Naive thymus-derived CD8-positive, alpha-beta T cell (primary cell): ENCODE data around the gene OR51B4. TPM values are rescaled to one million over a fixed set of nuclear protein-coding genes. Genes with fewer than 3 reads are reported as not detected.
"Not testable (repeated sequence)": the region's sequence is repeated elsewhere in the genome, so short reads cannot be mapped to it uniquely, and the experiment has no call there.

Experiments
- ATAC-seq, 2 donors: fragments of 150-1000 bp; cut with Tn5 transposase in 1 of 2; sonication (Bioruptor Pico), chemical (Tn5 transposase) in 1 of 2; 1 replicate in 1 of 2; 2 replicates in 1 of 2; pipeline ENCODE4 v1.10.0; 2021; ENCODE audit warnings: mild to moderate bottlenecking in 2 of 2, moderate library complexity in 2 of 2
- POLR2A ChIA-PET: fragments of 350-600 bp; sonication (Branson Sonifier 250); formaldehyde crosslinking; loops from one replicate; lab custom pipeline; 2021; ENCODE audit warnings: antibody characterized with exemption; lab: Charles Lee
- DNase-seq, 10 donors: peaks; one replicate each; pipeline versions ENCODE4 v3.0.0 to v3.0.0-alpha.2; 2020 to 2022
- H3K27ac Mint-ChIP-seq, 10 donors: one replicate each; pipeline ENCODE4 v1.8.0; 2020 to 2022; ENCODE audit warnings: mild to moderate bottlenecking in 10 of 10, mixed read lengths in 10 of 10, moderate library complexity in 4 of 10, inconsistent platforms in 1 of 10
- H3K27me3 Mint-ChIP-seq, 5 donors: one replicate each; pipeline ENCODE4 v1.8.0; 2021 to 2022; ENCODE audit warnings: mixed read lengths in 5 of 5
- H3K36me3 Mint-ChIP-seq, 3 donors: one replicate each; pipeline ENCODE4 v1.8.0; 2020 to 2022; ENCODE audit warnings: mixed read lengths in 3 of 3, mild to moderate bottlenecking in 2 of 3, inconsistent platforms in 1 of 3
- H3K4me1 Mint-ChIP-seq, 4 donors: one replicate each; pipeline ENCODE4 v1.8.0; 2021 to 2022; ENCODE audit warnings: mixed read lengths in 4 of 4
- H3K4me3 Mint-ChIP-seq, 10 donors: one replicate each; pipeline ENCODE4 v1.8.0; 2020 to 2022; ENCODE audit warnings: mild to moderate bottlenecking in 10 of 10, mixed read lengths in 10 of 10, moderate library complexity in 6 of 10, inconsistent platforms in 1 of 10
- H3K9me3 Mint-ChIP-seq, 9 donors: one replicate each; pipeline ENCODE4 v1.8.0; 2020 to 2022; ENCODE audit warnings: mixed read lengths in 9 of 9, mild to moderate bottlenecking in 3 of 9, inconsistent platforms in 1 of 9, moderate library complexity in 1 of 9
- polyA plus RNA-seq, 3 donors: library from polyadenylated mRNA; unstranded; fragments of 300-500 nt; fragmentation: Illumina TruSeq; gene quantifications; one replicate each; pipeline ENCODE4 v1.2.3, GENCODE V29; 2021
- total RNA-seq, 8 experiments: library from RNA in 2 of 8; stranded (reverse) in 2 of 8; gene quantifications; one replicate each; pipeline ENCODE4 v1.2.3 and lab custom pipeline; 2021 to 2026

Gene OR51B4
- total and polyA plus RNA-seq, 5 experiments from 2014 or later: not detected

DNA sequence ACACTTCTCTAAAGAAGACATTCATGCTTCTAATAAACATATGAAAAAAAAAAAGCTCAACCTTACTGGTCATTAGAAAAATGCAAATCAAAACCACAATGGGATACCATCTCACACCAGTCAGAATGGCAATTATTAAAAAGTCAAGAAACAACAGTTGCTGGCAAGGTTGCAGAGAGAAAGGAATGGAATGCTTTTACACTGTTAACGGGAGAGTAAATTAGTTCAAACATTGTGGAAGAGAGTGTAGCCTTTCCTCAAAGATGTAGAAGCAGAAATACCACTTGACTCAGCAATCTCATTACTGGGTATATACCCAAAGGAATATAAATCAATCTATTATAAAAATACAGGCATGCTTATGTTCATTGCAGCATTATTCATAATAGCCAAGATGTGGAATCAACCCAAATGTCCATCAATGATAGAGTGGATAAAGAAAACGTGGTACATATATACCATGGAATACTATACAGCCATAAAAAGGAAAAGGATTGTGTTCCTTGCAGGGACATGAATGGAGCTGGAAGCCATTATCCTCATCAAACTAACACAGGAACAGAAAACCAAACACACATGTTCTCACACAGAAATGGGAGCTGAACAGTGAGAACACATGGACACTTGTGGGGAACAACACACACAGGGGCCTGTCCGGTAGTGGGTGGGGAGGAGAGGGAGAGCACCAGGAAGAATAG is 11.7 kb upstream of the OR51B4 start:
- peaks cover 0 to 11% (median 0%) of the 10 kb centered on the region in 5 donors for H3K27me3 Mint-ChIP-seq
- H3K36me3 Mint-ChIP-seq, DNase-seq, ATAC-seq, H3K4me3 Mint-ChIP-seq, H3K4me1 Mint-ChIP-seq, H3K9me3 Mint-ChIP-seq, POLR2A ChIA-PET, H3K27ac Mint-ChIP-seq: not testable (repeated sequence)

DNA sequence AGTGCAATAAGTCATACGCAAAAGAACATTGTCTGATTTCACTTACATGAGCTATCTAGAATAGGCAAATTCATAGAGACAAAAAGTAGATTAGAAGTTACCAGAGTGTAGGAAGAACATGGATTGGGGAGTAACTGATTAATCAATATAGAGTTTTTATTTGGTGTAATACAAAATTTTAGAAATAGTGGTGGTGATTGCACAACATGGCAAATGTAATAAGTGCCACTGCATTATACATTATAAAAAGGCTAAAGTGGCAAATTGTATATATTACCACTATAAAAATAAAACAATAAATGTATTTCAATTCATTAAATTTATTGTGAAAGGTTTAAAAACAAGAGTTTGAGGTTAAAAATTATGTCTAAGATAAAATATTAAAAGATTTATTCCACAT is 8.7 kb upstream of the OR51B4 start:
- Mint-ChIP-seq H3K27ac (no peak overlapping the region), H3K4me1 (no peaks in the 10 kb centered on the region), H3K27me3 (peaks cover 0 to 15% (median 0%) of the 10 kb centered on the region in 5 donors), H3K9me3 (peaks cover 0 to 7% (median 2%) of the 10 kb centered on the region in 9 donors), H3K4me3 (no peak overlapping the region), H3K36me3 (no peaks in the 10 kb centered on the region)
- ATAC-seq (no peak), DNase-seq (no peak)
- POLR2A ChIA-PET: no interaction called here

DNA sequence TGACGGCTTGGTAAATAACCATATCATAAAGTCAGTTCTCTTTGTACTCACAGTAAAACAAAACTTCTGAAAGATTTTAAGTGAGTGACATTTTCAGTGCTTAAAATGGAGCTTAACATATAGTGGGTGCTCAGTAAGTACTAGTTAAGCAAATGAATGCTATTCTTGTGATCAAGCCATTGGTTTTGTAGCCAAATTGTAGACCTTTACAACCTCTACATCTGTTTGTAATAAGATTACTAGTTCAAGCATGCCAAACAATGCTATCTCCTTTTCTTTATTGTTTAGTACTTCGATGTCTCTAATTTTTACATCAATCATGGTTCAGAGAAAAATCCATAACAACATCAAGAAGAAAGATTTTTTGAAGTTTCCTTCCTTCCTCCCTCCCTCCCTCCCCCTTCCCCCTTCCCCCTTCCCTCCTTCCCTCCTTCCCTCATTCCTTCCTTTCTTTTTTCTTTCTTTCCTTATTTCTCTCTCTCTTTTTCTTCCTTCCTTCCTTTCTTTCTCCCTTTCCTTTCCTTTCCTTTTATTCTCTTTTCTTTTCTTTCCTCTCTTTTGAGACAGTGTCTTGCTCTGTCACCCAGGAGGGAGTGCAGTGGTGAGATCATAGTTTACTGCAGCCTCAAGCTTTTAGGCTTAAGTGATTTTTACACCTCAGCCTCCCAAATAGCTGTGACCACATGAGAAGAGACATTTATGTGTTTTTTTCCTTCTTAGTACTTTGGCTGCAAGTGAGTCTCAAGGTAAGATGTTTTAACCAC is 5.7 kb upstream of the OR51B4 start:
- Mint-ChIP-seq H3K27ac (peak overlapping the region in 1 of 10 donors; percentile 20), H3K4me3 (no peak overlapping the region), H3K4me1 (no peaks in the 10 kb centered on the region), H3K27me3 (peaks cover 0 to 18% (median 0%) of the 10 kb centered on the region in 5 donors), H3K9me3 (peaks cover 0 to 3% (median 0%) of the 10 kb centered on the region in 9 donors), H3K36me3 (no peaks in the 10 kb centered on the region)
- ATAC-seq: no peak
- DNase-seq: no peak
- POLR2A ChIA-PET: no interaction called here

DNA sequence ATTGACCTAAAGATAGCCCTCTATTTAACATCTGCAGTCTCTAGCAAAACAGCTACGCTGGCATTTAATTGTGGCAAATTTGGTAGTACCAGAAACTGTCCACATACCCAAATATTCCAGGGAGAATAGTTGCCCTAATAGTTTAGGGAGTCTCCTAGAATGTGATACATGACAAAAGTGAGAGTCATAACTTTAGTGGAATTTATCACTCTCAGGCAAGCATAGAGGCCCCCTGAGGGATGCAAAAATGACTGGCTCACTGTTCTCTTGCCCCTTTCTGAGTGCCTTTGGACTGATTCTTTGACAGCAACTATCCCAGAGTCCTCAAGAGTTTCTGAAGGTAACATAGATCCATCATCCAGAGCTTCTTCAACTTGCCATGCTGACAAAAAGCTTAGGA is 2.3 kb upstream of the OR51B4 start:
- no peak for DNase-seq
- peaks cover 0 to 3% (median 0%) of the 10 kb centered on the region in 9 donors for H3K9me3 Mint-ChIP-seq
- ATAC-seq: no peak
- H3K27me3 Mint-ChIP-seq: peaks cover 0 to 17% (median 0%) of the 10 kb centered on the region in 5 donors
- POLR2A ChIA-PET: no interaction called here
- no peaks in the 10 kb centered on the region for H3K4me1 Mint-ChIP-seq
- H3K27ac Mint-ChIP-seq: no peak overlapping the region
- no peaks in the 10 kb centered on the region for H3K36me3 Mint-ChIP-seq
- H3K4me3 Mint-ChIP-seq: no peak overlapping the region

DNA sequence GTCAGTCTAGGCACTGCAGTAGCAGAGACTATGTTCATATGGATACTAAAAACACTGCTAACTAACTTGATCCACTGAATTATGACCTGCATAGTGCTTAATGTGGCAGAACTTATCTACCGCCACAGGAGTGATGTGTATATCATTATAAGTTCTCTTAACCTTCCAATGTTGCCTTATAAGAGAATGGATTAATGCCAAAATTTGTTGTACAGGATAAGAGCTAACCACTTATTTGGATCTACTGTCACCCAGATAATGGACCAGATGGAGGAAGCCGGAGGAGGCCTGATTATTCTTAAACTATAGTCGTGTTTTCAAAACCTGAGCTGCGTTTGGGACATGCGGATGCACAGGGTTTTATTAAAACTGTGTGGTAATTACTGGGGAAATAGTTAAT is 1.9 kb upstream of the OR51B4 start:
- no peaks in the 10 kb centered on the region for H3K4me1 Mint-ChIP-seq
- no peak overlapping the region for H3K27ac Mint-ChIP-seq
- H3K9me3 Mint-ChIP-seq: peaks cover 0 to 1% (median 0%) of the 10 kb centered on the region in 9 donors
- ATAC-seq: no peak
- no peak for DNase-seq
- POLR2A ChIA-PET: no interaction called here
- H3K36me3 Mint-ChIP-seq: no peaks in the 10 kb centered on the region
- no peak overlapping the region for H3K4me3 Mint-ChIP-seq
- peaks cover 0 to 16% (median 0%) of the 10 kb centered on the region in 5 donors for H3K27me3 Mint-ChIP-seq

DNA sequence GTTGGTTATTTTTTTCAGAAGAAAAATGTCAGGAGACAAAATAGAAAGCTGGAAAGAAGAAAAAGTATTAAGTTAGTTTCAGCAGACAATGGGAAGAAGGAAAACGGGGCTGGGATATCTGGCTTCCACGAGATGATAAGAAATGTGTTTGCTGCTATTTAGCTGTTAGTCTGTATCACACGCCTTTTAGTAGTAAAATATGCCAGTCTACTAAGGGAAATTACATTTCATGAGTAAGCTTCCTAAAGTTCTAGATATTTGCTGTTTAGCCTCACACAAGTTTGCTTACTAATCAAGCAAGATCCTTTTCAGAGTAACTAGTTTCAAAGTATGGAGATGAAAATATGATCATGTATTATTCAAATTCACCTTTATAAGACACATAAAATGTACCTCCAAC is 1.5 kb downstream of the OR51B4 start:
- POLR2A ChIA-PET: no interaction called here
- no peaks in the 10 kb centered on the region for H3K9me3 Mint-ChIP-seq
- peaks cover 3 to 11% (median 8%) of the 10 kb centered on the region in 5 donors for H3K27me3 Mint-ChIP-seq
- H3K4me1 Mint-ChIP-seq: no peaks in the 10 kb centered on the region
- ATAC-seq: no peak
- DNase-seq: no peak
- no peak overlapping the region for H3K27ac Mint-ChIP-seq
- no peaks in the 10 kb centered on the region for H3K36me3 Mint-ChIP-seq
- H3K4me3 Mint-ChIP-seq: no peak overlapping the region

DNA sequence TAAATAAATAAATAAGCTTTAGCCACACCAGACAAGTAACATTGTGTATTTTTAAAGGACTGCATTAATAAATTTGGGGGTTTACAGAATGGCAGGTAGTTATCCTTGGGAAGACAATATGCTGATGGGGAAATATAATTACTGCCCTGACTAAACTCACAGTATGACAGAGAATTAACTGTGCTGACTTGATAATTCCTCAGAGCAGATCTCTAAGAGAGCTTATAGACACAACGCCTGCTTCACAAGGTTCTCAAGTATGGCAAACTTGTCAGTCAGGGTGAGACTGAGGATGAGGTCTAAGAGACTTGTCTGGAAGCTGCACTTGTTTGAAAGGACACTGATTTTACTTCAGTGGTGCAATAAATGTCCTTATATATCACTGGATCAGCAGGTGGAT is 3.3 kb downstream of the OR51B4 start:
- Mint-ChIP-seq H3K27me3 (peaks cover 3 to 11% (median 6%) of the 10 kb centered on the region in 5 donors), H3K4me3 (no peak overlapping the region), H3K4me1 (no peaks in the 10 kb centered on the region), H3K27ac (no peak overlapping the region), H3K9me3 (no peaks in the 10 kb centered on the region), H3K36me3 (no peaks in the 10 kb centered on the region)
- DNase-seq (no peak), ATAC-seq (no peak)
- POLR2A ChIA-PET: no interaction called here

DNA sequence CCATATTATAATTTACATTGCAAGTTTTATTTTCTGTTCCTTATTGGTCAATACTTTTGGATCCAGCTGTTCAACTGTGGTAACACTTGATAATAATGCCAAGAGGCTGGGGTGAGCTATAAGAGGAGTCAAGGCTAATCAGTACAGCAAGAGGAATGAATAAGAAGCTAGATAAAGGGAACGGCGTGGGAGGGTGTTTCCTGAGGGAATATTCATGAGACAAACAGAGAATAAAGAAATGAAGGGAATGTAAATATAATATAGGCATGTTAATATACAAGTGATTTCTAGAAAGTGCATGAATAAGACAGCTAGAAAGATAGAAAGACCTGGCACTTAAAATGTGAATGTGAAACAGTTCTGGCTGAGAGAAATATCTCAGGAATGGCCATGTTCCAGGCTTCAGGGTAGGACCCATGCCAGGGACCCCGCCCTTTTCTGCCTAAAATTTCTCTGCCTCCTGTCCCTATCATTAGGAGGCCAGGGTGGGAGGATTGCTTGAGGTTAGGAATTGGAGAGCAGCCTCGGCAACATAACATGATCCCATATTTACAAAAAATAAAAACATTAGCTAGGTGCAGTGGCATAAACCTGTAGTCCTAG is 3.9 kb downstream of the OR51B4 start:
- H3K9me3 Mint-ChIP-seq: no peaks in the 10 kb centered on the region
- POLR2A ChIA-PET: no interaction called here

DNA sequence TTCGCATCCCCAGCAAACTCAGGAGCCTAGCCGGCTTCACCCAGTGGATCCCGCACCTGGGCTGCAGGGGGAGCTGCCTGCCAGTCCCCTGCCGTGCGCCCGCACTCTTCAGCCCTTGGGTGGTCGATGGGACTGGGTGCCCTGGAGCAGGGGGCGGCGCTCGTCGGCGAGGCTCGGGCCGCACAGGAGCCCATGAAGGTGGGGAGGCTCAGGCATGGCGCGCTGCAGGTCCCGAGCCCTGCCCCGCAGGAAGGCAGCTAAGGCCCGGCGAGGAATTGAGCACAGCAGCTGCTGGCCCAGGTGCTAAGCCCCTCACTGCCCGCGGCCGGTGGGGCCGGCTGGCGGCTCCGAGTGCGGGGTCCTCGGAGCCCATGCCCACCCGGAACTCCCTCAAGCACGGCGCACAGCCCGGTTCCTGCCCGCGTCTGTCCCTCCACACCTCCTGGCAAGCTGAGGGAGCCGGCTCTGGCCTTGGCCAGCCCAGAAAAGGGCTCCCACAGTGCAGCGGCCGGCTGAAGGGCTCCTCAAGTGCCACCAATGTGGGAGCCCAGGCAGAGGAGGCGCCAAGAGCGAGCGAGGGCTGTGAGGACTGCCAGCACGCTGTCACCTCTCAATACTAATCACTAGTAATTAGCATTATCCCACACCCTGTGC is 7.3 kb downstream of the OR51B4 start:
- H3K27ac Mint-ChIP-seq, H3K4me3 Mint-ChIP-seq, H3K4me1 Mint-ChIP-seq, H3K9me3 Mint-ChIP-seq, H3K36me3 Mint-ChIP-seq, DNase-seq, POLR2A ChIA-PET, ATAC-seq: not testable (repeated sequence)
- peaks cover 3 to 11% (median 6%) of the 10 kb centered on the region in 5 donors for H3K27me3 Mint-ChIP-seq

More for the DNA sequence above, 3.9 kb downstream of the OR51B4 start:
- H3K36me3 Mint-ChIP-seq: no peaks in the 10 kb centered on the region
- ATAC-seq: no peak
- H3K4me1 Mint-ChIP-seq: no peaks in the 10 kb centered on the region
- peaks cover 3 to 11% (median 6%) of the 10 kb centered on the region in 5 donors for H3K27me3 Mint-ChIP-seq
- DNase-seq: no peak
- no peak overlapping the region for H3K4me3 Mint-ChIP-seq
- no peak overlapping the region for H3K27ac Mint-ChIP-seq

DNA sequence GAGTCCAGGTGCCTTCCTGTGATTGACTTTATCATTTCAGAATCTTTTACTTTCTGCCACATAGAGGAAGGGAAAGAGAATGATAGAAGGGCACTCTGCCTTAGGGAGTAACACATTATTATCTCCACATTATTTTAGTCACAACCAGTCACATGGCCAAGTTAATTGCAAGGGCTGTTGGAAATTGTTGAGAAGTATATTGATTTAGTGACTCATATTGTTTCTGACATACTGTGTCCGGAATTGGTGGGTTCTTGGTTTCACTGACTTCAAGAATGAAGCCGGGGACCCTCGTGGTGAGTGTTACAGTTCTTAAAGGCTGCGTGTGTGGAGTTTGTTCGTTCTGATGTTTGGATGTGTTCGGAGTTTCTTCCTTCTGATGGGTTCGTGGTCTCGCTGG is 8.7 kb downstream of the OR51B4 start:
- H3K4me3 Mint-ChIP-seq: no peak overlapping the region
- POLR2A ChIA-PET: no interaction called here
- no peak overlapping the region for H3K27ac Mint-ChIP-seq

DNA sequence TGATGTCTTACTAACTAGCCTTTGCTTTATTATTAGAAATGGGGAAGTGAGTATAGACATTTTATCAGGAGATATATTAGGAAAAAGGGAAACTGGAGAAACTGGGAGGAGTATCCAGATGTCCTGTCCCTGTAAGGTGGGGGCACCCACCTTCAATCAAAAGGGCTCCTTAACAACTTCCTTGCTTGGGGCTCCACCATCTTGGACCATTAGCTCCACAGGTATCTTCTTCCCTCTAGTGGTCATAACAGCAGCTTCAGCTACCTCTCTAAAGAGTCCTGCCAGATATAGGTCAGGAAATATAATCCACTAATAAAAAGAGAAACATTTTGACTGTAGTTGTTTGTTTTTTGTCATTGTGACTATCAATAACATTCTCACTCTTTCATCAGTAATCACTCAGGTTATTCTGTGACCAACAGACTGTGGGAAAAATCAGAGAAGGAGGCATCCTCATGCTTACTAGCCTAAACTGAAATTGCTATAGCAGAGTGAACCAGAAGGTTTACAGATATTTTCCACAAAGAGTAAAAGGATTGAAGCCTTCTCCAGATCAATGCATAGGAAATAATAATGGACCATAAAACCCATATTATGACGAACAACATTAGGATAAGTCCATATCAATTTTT is 10.4 kb downstream of the OR51B4 start:
- Mint-ChIP-seq H3K4me3 (no peak overlapping the region), H3K4me1 (no peaks in the 10 kb centered on the region), H3K27ac (no peak overlapping the region), H3K27me3 (peaks cover 0 to 6% (median 0%) of the 10 kb centered on the region in 5 donors), H3K9me3 (no peaks in the 10 kb centered on the region), H3K36me3 (no peaks in the 10 kb centered on the region)
- ATAC-seq: no peak
- POLR2A ChIA-PET: no interaction called here
- no peak for DNase-seq

More for the DNA sequence above, 8.7 kb downstream of the OR51B4 start:
- no peak for ATAC-seq
- H3K27me3 Mint-ChIP-seq: peaks cover 3 to 9% (median 6%) of the 10 kb centered on the region in 5 donors
- no peaks in the 10 kb centered on the region for H3K36me3 Mint-ChIP-seq
- no peak for DNase-seq
- H3K4me1 Mint-ChIP-seq: no peaks in the 10 kb centered on the region
- no peaks in the 10 kb centered on the region for H3K9me3 Mint-ChIP-seq

DNA sequence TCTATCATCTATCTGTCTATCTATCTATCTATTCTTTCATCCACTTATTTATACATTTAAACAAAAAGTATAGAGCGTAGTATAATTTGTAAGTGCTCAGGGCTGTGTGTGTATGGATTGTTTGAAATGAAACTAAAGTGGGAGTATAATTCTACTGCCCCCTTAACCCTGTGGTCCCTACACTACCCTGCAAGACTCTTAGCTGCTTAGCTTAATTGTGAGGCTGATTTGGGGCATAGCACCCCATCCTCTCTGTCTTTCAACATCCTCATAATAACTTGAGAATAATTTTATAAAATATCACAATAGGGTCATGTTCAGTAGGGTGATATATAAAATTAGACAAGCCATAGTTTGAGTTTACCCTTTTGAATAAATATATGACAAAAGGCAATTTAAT is 11.6 kb downstream of the OR51B4 start:
- Mint-ChIP-seq H3K36me3 (no peaks in the 10 kb centered on the region), H3K9me3 (no peaks in the 10 kb centered on the region), H3K4me3 (no peak overlapping the region), H3K27me3 (peaks cover 0 to 9% (median 0%) of the 10 kb centered on the region in 5 donors), H3K27ac (no peak overlapping the region), H3K4me1 (no peaks in the 10 kb centered on the region)
- ATAC-seq (no peak), DNase-seq (no peak)
- POLR2A ChIA-PET: no interaction called here
